ENCODE measurements around the gene RAB12.

Gene RAB12

GRCh38 chr18:8668381-8668780, 59.1 kb downstream of the RAB12 start:
- TF ChIP-seq ARNTL (CRISPR knock-in tag; IDR thresholded peaks at IDR 0.05; ENCODE audit: borderline replicate concordance, low read depth) (no peak), PPARA (CRISPR knock-in tag; IDR thresholded peaks at IDR 0.05; ENCODE audit: borderline replicate concordance) (no peak), ZNF8 (CRISPR knock-in tag; IDR thresholded peaks at IDR 0.05) (no peak), POU6F1 (CRISPR knock-in tag; IDR thresholded peaks at IDR 0.05; ENCODE audit: borderline replicate concordance, low read depth) (no peak), TOX (CRISPR knock-in tag; IDR thresholded peaks at IDR 0.05; ENCODE audit: borderline replicate concordance) (no peak), TSHZ2 (CRISPR knock-in tag; IDR thresholded peaks at IDR 0.05) (no peak), ZC3H10 (CRISPR knock-in tag; IDR thresholded peaks at IDR 0.05) (no peak), OSR1 (CRISPR knock-in tag; IDR thresholded peaks at IDR 0.05) (no peak), TCF4 (CRISPR knock-in tag; IDR thresholded peaks at IDR 0.05; ENCODE audit: borderline replicate concordance) (no peak), ZNF565 (CRISPR knock-in tag; conservative IDR thresholded peaks at IDR 0.05; ENCODE audit: low read depth) (no peak), CREB5 (CRISPR knock-in tag; IDR thresholded peaks at IDR 0.05; ENCODE audit: low read depth) (no peak)
- ATAC-seq = no peak

GRCh38 chr18:8669571-8669970, 60.3 kb downstream of the RAB12 start:
- TF ChIP-seq OSR1 (CRISPR knock-in tag; IDR thresholded peaks at IDR 0.05) (no peak), SNAI2 (CRISPR knock-in tag; IDR thresholded peaks at IDR 0.05) (no peak), POU6F1 (CRISPR knock-in tag; IDR thresholded peaks at IDR 0.05; ENCODE audit: borderline replicate concordance, low read depth) (no peak), PPARA (CRISPR knock-in tag; IDR thresholded peaks at IDR 0.05; ENCODE audit: borderline replicate concordance) (no peak), PATZ1 (CRISPR knock-in tag; IDR thresholded peaks at IDR 0.05; ENCODE audit: borderline replicate concordance) (no peak), ZNF70 (CRISPR knock-in tag; IDR thresholded peaks at IDR 0.05) (no peak), ZNF565 (CRISPR knock-in tag; conservative IDR thresholded peaks at IDR 0.05; ENCODE audit: low read depth) (no peak), ARNTL (CRISPR knock-in tag; IDR thresholded peaks at IDR 0.05; ENCODE audit: borderline replicate concordance, low read depth) (no peak), ZC3H10 (CRISPR knock-in tag; IDR thresholded peaks at IDR 0.05) (no peak), ZFP3 (CRISPR knock-in tag; IDR thresholded peaks at IDR 0.05) (no peak), GLIS3 (CRISPR knock-in tag; IDR thresholded peaks at IDR 0.05) (no peak), ISL1 (CRISPR knock-in tag; IDR thresholded peaks at IDR 0.05) (no peak), CSDC2 (CRISPR knock-in tag; IDR thresholded peaks at IDR 0.05) (no peak), RARB (CRISPR knock-in tag; IDR thresholded peaks at IDR 0.05) (no peak), ESRRG (CRISPR knock-in tag; IDR thresholded peaks at IDR 0.05) (no peak), ZFP30 (CRISPR knock-in tag; IDR thresholded peaks at IDR 0.05) (no peak)
- ATAC-seq = no peak

Data from SK-N-SH treated with all-trans-retinoic acid at 6 μM for 48 hours (cell line).